Right lung (tissue), 5 donors: Measurements from ENCODE around the gene VRK1. TPM values are rescaled to one million over a fixed set of nuclear protein-coding genes. Genes with fewer than 3 reads are reported as not detected.
A peak's percentile ranks its signal among the peaks of the same experiment; 100 is the strongest.
"Not testable (repeated sequence)": the region's sequence is repeated elsewhere in the genome, so short reads cannot be mapped to it uniquely, and the experiment has no call there.

Experiments used
- DNase-seq, 2 donors: peaks; one replicate each; pipeline ENCODE4 v3.0.0-alpha.2; 2013
- polyA plus RNA-seq, 5 donors: library from polyadenylated mRNA; unstranded; fragments of 120-200 nt; gene quantifications; one replicate each; pipeline versions ENCODE4 v1.2.1 to v1.2.3, GENCODE V29; 2013; ENCODE audit warnings: inconsistent platforms in 1 of 5, low replicate concordance in 1 of 5; ENCODE audit not compliant: insufficient read length in 5 of 5, insufficient read depth in 1 of 5

Gene VRK1
- polyA plus RNA-seq, 5 donors = 17.4 to 27.6 (median 18.2) TPM

DNA sequence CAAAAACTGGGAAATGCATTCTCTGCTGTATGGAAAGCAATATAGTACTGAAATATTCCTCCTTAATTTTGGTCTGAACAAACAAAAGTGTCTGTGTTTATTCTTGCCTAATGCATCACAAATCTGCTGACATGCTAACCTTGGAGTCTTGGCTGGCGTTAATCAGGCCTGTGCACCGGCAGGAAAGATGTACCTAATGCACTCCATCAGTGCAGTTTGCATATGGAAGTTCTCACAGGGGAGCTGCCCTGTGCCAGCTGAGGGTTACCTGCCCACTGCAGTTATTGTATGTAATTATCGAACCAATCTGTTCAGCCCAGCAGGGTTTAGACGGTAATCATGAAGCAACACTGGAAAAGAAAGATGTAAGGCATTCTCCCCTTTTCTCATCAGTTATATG is 76.9 kb downstream of the VRK1 start:
- no peak for DNase-seq

DNA sequence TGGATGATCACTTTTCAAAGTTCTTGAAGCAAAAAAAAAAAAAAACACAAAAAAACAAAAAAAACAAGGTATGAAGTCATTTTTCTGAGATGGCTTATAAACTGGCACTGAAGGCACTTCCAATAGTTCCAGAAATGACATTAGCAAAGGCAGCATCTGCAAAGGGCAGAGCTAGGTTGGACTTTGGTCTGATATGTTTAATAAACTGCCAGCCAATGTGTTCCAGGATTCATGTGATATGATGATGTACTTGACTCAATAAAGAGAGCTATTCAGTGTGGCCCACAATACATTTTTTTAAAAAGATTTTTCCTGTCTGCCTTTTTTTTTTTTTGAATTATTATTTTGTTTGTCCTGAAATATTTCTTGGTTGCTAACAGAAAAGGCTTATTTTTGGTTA is 79.6 kb downstream of the VRK1 start:
- no peak for DNase-seq

DNA sequence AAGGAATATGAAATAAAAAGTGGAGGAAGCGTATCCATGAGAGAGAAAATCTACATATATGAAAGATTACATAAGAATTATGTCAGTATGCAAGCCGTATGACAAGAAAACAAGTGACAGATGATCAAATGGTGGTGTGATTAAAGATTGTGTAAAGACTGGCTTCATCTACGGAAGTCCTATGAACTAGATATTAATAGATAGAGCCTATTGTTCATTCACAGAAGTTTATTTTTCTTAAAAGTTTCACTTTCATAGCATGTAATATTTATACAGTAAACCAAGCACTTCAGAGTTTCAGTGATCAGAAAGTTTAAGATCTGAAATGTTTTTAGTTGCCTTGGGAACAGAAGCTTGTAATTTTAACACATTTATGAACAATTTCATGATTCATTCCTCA is 84.5 kb downstream of the VRK1 start:
- no peak for DNase-seq

DNA sequence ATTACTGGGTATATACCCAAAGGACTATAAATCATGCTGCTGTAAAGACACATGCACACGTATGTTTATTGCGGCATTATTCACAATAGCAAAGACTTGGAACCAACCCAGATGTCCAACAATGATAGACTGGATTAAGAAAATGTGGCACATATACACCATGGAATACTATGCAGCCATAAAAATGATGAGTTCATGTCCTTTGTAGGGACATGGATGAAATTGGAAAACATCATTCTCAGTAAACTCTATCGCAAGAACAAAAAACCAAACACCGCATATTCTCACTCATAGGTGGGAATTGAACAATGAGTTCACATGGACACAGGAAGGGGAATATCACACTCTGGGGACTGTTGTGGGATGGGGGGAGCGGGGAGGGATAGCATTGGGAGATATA is 86.8 kb downstream of the VRK1 start:
- not testable (repeated sequence) for DNase-seq

DNA sequence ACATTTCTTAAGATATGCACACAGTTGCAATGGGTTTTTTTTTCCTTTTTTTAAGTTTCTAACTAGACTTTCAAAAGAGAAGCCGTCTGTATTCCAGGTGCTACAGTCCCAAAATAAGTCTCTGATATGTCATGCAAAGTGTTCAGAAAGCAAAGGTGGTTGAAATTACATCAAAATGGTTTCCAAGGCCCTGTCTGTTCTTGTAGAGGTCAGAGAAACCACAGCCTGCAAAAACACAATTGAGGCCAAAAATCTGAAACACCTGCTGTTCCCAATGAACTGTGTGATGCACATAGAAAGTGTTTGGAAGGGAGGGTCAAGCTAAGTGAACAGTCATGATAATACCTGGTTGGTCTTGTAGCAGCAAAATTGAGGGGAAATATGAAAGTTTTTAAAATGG is 91.0 kb downstream of the VRK1 start:
- no peak for DNase-seq

DNA sequence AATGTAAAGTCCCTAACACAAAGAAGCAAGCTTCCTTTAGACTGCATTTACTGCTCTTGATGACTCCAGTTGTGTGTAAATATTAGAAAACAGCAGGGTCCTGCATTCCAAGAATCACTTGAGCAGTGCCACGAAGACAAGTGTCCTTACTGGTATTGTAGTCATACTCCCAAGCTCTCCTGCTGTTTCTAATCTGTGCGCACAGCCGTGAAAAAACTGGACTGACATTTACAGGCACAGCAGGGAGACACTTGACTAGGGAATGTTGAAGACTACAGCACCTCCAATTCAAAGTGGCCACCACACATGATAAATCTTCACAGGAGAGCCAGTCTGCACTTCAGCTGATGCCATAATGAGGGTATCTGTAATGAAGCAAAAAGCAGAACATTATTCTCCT is 91.4 kb downstream of the VRK1 start:
- DNase-seq = no peak

DNA sequence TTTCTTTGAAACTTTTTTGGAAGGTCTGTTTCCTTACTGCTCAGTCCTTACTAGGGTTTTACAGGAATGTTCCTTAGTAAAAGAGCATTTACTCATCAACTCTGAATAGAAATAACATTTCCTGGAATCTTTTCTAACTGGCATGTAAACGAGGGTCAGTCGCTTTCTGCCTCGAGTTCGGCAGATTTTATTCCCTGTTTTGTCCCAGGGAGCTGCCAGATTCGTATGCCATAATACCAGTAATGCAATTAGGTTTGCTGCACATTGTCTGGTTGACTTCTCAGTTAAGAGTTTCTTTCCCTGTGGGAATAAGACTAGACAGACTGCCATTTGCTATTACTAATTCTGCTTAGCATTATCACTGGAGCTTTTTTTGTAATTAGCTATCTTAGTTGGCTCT is 91.9 kb downstream of the VRK1 start:
- DNase-seq = no peak

DNA sequence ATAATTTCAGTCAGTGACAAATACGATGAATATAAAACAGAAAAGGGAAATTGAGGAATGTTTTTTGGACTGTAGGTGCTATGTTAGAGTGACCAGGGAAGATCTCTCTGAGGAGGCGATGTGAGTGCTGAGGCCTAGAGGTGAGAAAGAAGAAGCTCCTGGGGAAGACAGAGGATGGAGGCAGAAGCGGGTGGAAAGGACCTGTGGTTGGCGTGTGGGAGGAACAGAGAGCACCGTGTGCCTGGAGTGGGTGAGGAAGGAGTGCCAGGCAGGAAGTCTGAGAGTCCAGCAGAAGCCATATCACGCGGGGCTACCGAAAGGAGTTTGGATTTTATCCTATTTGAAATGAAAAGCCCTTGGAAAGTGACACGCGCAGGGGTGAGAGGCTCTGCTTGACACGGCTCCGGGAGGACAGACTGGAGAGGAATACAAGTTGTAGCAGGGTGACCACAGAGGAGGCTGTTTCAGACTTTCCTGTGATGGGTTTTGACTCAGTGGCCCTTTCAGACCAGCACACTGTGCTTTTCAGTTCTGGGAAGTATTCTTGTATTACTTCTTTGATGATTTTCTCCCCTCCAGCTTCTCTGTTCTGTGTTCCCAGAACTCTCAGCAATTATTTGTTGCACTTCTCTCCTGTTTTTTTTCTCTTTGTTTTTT is 96.9 kb downstream of the VRK1 start:
- DNase-seq = no peak

DNA sequence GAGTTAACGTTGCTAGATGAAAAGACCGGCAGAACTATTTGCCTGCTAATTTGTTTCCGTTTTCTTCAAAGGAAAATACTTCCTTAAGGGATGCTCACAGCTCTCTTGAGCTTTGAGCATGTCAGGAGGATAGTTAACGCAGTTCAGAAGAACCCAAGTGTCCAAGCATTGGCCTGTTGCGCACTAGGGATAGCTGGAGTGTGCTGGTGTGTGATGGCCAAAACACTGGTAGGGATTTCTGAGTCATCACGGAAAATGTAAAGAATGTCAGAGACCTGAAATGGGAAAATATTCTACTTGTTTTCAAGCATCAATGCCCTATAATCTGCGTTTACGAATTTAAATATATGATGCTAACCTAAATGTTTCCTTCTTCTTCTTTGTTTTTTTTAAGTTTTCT is 97.8 kb downstream of the VRK1 start:
- no peak for DNase-seq

DNA sequence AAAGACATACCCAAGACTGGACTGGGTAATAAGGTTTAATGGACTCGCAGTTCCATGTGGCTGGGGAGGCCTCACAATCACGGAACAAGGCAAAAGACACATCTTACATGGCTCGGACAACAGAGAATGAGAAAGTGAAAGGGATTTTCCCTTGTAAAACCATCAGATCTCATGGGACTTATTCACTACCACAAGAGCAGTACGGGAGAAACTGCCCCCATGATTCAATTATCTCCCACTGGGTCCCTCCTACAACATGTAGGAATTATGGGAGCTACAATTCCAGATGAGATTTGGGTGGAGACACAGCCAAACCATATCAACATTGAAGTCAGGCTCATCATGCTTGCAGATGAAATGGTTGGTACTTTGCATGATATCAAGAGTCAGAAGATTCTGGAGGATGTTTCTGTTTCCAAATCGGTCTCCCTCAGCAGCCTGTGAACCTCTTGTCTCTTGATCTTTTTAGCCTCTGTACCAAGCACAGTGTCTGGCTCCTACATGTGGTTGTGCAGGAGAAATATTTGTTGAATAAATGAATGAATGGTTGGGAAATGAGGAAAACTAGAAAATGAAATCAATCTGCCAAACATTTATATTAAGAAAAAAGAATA is 98.6 kb downstream of the VRK1 start:
- DNase-seq = no peak

DNA sequence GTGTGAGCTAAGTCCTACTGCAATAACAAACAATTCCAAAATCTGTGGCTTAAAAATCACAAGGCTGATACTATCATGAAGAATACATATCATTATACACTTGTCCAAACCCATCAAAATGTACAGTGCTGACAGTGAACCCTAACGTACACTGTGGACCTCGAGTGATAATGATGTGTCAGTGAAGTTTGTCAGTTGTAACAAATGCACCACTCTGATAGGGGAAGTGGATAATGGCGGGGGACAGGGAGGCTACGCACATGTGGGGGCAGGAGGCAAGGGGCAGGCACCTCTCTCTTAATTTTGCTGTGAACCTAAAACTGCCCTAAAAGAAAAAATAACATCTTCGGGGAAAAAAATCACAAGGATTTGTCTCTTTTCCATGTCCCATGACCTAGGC is 100.0 kb downstream of the VRK1 start:
- DNase-seq = no peak

DNA sequence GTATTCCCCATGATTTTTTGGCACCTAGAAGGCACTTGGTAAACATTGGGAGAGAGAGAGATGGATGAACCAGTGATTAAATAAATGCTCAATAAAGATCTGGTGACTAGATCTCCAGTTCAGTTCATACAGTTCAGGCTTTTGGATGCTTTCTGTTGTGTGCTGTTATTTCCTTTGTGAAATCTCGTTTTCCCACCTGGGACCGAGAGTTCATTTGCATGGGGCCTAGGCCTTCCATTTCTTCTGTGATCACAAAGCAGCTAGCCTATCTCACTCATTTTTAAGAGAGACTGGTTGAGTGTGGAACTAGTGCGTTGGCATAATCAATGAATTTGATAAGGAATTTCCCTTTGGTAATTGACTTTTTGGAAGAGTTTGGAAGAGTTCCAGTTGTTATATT is 104.0 kb downstream of the VRK1 start:
- DNase-seq = no peak

DNA sequence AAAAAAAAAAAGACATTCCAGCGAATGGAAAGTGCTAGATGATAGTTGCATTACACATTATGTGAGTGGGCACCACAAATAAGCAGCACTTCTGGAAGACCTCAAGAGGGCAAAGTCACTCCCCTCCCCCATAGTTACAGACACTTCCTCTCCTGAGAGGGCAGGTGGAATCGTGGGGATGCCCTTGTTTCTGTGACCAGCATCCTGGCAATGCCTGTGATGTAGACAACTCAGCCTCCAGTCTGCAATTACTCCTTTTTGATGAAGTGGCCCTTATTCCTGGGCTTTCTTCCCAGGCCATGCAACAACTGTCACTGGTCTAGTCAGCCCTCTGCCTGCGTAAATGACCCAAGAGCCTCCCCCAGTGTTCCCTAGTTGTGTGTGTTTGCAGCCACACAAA is 104.8 kb downstream of the VRK1 start:
- no peak for DNase-seq

DNA sequence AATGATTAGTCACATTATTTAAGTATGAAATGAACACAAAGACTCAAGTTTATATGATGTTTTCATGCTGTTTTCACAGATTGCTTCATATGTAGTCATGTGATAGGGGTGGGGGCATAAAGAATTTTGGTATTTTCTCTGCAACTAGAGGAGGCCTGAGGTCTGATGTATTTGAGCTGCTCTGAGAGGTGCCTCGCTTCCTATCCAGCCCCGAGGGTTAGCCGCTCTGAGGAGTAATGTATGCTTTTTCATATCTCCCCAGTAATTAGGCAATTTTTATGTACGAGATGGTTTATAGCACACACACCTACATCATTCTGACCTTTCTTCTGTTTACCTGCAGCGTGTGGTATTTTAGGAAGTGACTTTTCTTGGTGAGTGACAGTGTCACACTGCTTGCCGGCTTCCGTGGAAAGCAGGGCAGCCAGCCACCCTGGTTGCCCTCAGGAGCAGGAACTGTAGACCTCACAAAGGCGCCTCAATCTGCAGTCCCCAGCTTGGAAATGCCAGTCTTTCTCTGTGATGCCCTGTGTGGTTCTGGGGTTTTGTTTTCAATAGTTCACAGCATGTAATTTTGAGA is 106.4 kb downstream of the VRK1 start:
- no peak for DNase-seq

DNA sequence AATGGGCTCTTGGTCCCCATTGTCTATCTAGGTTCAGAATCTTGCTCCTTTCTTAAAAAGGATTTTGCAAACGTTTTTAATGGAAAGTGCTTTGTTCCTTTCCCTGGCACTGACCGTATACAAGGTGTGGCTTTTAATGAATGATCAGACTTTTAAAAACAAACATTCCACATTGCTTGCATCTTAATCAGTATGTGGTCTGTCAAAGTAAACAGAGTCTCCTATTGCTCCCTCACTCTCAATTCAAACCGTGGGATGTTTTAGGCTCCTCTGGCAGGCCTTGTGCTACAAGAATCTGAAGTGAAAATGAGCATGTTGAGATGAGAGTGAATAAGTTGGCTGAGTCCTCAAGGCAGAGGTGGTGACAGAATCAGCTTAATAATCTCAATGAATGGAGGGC is 107.0 kb downstream of the VRK1 start:
- DNase-seq = no peak

DNA sequence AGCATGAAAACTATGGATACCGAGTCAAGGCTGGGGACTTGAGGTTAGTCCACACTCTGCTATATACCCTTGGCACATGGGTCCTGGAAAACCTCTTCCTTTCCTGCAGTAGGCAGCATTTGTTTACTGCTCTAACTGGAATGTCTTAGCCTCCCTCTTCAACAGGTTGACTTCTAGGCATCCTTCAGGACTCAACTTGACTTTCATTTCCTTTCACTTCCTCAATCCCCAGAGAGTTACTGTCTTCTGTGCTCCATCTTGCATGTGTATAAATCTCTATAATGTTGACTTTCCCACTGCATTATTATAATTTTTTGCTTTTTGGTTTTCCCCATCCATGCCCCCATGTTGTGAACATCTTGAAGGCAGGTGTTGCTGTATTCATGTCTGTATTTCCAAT is 107.9 kb downstream of the VRK1 start:
- no peak for DNase-seq

DNA sequence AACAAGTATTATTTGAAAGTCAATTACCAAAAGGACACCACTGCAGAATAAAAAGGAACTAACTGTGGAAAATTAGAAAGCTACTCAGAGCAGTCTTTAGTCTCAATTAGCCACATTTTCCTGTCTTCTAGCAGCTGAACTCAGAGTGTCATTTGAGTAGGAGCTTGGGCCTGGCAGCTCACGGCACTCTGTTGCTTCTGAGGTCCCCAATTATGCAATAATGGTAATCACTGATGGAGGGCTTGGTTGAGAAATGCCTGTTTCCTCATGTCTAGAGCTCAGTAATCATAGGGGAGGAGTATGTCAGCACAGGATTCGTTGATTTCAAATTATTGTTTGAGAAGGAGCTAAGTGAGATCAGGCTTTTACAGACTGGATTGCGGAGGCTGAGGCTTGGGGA is 108.6 kb downstream of the VRK1 start:
- peak; percentile 26 to 49 for DNase-seq

DNA sequence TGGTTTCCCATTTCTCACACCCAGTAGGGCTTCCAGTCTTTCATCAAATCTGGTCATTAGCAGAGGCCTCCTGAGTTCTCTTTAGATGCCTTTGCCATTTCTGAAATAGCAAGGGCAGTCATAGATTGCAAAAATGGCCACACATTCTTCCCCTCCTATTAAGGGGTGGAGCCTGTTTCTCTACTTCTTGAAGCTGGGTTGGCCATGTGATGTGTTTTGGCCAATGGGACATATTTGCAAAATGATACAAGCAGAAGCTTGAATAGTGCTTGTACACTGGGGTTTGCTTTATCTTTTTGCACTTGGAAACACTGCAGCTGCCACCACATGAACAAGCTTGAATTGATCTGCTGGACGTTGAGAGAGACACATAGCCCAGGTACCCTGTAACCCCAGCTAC is 109.3 kb downstream of the VRK1 start:
- DNase-seq = no peak

DNA sequence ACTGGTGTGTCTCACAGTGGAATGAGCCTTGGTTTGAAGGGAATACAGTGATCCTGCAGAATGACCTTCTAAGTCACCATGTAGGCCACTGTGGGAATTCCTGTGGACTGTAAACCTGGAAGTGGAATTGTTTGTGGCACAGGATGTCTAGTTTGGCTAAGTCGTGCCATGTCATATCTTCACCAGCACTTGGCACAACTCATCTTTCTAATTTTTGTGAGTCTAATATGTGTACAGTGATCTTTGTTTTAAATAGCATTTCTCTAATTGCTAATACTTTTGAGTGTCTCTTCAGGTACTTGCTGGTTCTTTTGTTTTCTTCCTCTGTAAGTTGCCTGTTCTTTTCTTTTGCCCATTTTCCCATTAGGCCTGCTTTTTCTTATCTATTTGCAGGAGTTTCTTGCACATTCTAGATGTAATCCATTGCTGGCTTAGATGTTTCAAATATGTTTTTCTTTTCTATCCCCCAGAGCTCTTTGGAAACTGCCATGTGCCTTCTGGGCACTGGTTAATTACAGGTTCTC is 112.7 kb downstream of the VRK1 start:
- DNase-seq = no peak

DNA sequence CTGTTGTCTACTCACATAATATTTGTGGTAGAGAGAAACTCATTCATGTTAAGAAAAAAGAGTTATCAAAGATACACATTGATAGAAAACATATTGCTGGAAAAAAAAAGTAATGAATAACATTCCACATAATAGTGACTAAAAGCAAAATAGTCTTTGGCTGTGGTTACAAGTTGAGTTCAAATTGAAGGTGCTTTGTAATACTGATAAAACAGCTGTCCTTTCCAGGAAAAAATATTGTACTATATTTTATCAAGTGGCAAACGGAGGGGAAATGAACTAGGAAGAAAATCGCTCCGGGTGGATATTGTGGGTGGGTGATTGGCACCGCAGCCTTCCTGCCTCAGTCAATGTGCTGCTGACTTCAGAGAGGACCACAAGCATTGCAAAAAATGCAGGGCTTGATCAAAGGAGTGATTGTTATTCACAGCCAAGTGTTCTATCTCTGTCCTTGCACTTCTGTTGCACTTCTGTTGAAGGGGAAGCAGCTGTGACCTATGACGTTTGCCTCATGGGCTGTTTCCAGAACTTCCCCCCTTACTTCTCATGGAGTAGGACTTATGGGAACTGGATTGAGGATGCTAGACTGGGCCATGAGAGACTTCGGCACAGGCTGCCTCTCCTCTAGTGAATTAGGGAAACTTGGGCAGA is 114.4 kb downstream of the VRK1 start:
- no peak for DNase-seq

DNA sequence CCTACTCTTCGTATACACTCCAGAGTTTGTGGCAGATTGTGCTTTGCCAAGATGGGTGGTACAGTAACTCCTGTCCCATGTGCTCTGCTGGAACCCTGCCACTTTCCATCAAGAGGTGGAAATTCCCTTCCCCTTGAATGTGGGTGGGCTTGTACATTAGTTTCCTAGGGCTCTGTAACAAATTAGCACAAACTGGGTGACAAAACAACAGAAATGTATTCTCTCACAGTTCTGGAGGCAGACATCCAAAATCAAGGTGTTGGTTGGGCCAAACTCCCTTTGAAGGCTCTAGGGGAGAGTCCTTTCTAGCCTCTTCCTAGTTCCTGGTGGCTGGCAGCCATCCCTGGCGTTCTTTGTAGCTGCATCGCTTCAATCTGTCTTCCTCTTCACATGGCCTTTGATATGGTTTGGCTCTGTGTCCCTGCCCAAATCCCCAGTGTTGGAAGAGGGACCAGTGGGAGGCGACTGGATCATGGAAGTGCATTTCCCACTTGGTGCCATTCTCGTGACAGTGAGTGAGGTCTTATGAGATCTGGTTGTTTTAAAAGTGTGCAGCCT is 117.5 kb downstream of the VRK1 start:
- no peak for DNase-seq

DNA sequence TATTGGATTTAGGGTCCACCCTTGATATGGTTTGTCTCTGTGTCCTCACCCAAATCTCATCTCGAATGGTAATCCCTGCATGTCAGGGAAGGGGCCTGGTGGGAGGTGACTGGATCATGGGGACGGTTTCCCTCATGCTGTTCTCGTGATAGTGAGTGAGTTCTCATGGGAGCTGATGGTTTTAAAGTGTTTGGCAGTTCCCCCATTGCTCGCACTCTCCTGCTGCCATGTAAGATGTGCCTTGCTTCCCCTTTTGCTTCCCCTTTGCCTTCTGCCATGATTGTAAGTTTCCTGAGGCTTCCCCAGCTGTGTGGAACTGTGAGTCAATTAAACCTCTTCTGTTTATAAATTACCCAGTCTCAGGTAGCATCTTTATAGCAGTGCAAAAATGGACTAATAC is 118.3 kb downstream of the VRK1 start:
- no peak for DNase-seq

DNA sequence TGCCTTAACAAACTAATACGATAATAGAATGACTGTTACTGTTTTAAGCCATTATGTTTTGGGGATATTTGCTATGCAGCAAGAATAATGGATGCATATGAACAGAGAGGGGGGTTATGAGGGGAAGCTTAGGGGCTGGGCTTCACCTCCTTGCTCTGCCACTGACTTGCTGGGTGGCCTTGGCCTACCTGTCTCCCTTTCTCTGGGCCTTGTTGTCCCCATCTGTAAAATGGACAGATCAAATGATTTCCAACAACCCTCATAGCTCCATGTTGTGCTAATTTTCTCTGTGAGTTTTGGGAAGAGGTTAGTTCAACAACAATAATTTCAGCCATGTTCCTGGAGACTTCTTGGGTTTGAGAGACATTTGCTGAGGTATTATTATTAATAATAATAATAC is 119.6 kb downstream of the VRK1 start:
- no peak for DNase-seq
